HT-29 (cell line): ENCODE results near the gene ZFY. TPM values are rescaled to one million over a fixed set of nuclear protein-coding genes. Genes with fewer than 3 reads are reported as not detected.

Experiments used
- DNase-seq: peaks from one replicate; pipeline ENCODE4 v3.0.0-alpha.2; 2015; ENCODE audit warnings: low spot score
- total RNA-seq: library from RNA; depleted of rRNA; stranded (reverse); fragments of >200 nt; shearing (Covaris generic); gene quantifications from 2 replicates; pipeline ENCODE4 v1.2.3, GENCODE V29; 2014; rRNA removed

The ZFY gene
- not detected in 2 replicates for total RNA-seq

DNA sequence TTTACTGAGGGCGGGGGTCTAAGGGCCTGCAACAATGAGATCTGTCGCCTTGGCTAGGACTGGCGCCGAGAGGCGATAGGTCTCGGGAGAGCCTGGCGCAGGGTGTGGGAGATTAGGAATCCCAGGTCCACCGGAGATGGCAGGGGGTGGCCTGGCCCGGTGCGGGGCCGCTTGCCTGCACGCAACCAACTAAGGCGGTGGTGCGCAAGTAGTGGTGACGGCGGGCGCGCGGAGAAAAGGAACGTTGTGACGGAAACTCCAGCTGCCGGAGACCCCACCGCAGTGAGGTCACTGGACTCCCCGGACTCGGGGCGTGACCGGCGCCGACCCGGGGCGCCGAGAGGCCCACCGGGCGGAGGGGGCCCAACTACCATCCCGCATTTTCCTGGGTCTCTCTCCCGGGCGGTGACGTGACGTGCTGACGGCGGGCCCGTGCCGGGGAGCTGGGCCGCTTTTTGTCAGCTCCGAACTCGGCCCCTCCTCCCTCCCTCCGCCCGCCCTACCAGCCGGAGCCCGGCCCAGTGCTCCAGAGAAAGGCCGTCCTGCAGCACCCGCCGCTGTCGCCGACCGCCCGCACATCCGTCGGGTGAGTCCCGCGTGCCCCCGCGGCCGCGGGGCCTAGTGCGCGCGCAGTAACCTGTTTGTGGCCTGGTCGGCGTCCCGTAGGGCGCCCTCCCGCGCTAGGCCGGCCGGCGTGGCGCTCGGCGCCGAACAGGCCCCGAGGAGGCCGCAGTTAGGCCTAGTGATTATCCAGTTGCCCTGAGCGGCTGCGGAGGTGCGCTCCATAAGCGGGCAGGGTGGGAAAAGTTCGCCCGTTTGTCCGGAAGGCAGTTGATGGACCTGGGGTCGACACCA lies at the start of gene ZFY:
Gene ZFY (plus strand): TSS at position 521 of the 855 bp plus-strand sequence. CDS start 18,556 bp downstream, outside the sequence.
- DNase-seq = no peak

DNA sequence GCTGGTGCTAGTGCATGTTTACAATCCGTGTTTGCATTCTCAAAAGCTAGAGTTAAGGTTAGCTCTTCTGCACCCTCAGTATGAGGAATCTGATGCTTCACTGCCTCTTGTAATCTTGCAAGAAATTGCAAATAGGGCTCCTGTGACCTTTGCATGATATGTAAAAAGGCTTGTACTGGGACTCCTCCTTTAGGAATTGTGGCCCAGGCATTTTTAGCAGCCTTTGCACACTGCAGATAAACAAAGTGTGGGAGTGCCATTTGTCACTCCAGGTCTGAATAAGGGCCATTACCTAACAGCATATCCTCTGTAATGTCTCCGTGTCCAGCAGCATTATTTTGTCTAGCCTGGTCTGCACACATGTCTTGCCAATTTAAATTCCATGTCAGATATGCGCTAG lies 49.3 kb upstream of the ZFY start:
- no peak for DNase-seq

DNA sequence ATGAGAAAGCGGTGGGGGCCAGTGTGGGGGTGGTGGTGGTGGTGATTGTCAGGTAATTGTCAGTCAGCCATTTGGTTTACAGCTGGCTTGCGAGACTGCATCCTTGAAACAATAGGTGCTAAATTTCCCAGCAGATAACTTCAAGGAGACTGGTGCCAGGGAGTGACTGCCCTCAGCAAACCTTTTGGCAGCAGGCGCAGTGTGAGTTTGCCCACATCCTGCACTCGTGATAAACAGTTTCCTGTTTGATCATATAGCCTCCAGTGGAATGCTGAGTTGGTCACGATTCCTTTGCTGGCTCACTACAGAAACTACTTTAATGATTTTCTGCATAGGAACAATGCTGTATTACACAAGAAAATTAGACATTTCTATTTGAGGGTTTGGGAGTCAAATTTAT lies 47.8 kb upstream of the ZFY start:
- no peak for DNase-seq

DNA sequence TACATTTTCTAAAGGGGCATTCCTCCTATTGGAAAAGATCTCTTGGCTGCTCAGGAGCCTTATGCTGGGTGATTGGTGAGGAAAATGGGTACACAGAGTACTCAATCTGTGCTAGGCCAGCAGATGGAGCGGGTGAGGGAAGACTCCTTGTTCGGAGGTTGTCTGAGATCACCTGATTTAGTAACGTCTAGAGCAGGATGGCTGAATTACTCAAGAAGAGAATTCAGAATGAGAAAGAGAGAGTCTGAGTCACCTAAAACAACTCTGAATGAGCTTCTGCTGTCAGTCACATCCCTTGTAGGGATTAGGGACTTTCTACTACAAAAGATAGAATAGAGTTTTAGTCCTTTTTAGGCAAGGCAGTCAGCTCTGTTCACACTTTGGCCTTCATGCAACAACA lies 47.2 kb upstream of the ZFY start:
- DNase-seq = no peak

DNA sequence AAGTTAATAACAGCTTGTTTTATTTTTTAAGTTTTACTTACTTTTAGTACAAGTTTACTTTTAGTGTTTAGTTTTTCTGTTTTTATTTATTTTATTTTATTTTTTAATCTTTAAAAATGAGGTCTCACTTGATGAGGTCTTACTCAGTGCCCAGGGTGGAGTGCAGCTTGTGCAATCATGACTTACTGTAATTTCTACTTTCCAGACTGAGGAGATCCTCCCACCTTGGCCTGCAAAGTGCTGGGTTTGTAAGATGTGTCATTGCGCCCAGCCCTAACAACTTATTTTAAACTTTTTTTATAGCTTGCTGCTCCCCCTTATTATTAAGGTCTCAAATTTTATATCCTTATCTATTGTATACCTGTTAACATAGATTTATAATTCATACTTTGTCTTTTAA lies 41.7 kb upstream of the ZFY start:
- DNase-seq = no peak

DNA sequence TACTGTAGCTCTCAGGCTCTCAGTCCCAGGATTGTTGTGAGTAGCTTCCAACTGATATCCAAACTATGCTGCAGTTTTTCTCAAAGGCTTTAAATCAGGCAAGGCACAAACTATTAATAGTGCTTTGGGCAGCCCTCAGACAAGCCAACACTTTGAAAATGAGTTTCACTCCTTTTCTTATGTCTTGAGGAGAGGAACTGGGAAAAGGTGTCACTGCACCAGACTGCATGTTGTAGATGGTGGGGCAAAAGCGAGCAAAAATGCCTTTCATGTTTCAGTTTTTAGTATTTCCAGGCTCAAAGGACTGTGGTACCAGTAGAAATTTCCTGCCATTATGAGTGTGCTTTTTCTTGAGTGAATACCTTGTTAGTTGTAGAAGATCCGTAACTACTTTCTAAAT lies 39.1 kb upstream of the ZFY start:
- no peak for DNase-seq

DNA sequence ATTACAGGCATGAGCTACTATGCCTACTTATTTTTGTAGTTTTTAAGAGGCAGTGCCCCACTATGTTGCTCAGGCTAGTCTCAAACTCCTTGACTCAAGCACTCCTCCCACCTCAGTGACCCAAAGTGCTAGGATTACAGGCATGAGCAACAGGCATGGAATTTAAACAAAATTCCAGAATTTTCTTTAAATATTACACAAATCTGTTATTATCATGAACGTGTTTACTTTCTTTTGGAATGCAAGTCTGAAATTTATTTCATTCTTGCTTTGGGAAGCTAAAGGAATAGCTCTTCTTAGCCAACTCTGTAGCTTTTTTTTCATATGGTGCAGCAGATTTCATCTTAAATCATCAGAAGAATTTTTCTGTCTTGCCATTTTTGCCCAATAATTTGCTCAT lies 27.8 kb upstream of the ZFY start:
- no peak for DNase-seq

DNA sequence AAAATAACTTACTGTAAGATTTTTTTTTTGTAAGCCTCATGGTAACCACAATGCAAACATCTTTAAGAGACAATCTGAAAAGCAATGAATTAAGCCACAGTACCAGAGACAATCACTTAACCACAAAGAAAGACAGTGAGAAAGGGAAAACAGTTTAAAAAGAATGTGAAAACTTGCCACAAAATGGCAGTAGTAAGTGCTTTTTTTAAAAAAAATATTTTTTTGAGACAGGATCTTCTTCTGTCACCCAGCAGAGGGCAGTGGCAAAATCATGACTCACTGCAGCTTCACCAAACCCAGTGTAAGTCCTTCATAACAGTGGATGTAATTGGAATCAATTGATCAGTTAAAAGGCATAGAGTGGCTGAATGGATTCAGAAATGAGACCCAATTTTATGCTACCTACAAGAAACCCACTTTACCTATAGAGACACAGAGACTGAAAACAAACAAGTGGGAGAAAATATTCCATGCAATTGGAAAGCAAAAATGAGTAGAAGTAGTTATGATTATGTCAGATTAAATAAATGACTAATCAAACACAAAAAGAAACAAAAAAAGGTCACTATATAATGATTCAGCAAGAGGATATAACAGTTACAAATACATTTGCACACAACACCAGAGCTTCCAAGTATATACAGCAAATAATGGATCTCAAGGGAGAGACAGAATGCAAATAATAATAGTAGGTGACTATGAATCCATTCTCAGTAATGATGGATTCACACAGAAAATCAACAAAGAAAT lies 21.9 kb upstream of the ZFY start:
- no peak for DNase-seq

DNA sequence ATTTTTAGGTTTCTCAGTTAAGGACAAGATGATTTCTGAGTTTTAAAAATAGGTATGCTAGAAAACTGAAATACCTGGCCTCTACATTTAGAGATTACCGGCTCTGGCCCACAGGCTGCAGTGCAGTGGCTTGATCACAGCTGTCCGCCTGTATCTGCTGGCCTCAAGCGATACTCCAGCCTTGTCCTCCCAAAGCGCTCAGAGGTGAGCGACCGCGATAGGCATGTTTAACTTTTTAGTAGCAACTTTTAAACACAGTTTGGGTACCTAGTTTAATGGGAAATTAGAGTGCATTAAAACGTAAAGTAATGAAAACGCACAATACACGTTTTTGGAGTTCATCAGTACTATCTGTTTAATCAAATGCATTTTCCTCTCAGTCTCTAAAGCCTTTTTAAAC lies 1.1 kb upstream of the ZFY start:
- no peak for DNase-seq

DNA sequence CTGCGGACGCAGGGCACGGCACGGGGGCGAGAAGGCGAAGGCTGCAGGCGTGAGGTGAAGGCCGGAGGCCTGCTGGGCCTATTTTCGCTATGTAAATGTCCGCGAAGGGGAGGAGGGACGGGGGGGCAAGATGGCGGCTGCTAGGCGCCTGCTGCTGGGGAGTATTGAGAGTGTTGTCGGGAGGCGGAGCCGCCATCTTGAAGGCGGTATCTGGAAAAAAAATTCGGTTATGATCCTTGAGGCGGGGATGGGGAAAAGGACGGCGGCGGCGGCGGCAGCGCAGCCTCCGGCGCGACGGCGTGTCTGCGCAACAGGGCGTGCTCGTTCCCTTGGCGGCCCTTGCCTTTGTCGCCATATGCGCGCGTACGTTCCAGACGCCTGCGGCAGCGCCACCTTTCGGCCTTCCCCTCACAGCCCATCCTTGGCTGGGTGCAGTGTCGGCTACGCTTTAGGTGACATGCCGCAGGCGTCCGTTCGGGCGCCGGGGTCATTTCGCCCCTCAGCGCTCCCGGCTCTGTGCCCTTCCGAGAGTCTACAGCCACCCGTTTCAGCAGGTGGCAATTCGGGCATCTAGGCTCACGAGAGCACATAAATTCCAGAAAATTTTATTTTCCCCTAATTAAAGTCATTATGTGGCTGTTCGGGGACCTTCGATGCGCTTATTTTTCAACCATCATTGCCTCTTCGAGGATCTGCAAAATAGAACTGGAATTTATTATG lies 695 bp downstream of the ZFY start:
- DNase-seq = no peak

DNA sequence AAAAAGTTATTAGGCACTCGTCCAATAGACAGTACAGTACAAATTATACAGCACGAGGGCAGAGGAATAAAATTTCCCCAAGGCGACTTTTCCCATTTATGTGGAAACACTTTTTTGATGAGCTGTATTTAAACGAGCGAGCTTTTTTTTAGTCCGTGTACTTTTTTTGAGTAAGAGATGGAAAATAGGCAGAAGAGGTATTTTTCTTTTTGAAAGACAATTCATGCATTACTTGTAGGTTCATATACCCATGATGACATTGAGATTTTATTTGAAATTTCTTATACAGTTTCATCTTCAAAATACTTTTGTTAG lies 1.2 kb downstream of the ZFY start:
- no peak for DNase-seq

DNA sequence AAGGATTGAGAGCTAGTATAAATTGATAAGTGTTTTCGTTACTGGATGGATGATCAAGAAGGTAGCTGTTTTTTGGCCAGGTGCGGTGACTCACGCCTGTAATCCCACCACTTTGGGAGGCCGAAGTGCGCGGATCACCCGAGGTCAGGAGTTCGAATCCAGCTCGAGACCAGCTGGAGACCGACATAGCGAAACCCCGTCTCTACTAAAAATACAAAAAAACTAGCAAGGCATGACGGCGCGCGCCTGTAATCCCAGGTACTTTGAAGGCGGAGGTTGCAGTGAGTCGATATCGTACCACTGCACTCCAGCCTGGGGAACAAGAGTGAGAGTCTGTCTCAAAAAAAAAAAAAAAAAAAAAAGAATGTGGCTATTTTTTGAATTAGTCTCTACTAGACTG lies 2.0 kb downstream of the ZFY start:
- DNase-seq = no peak

DNA sequence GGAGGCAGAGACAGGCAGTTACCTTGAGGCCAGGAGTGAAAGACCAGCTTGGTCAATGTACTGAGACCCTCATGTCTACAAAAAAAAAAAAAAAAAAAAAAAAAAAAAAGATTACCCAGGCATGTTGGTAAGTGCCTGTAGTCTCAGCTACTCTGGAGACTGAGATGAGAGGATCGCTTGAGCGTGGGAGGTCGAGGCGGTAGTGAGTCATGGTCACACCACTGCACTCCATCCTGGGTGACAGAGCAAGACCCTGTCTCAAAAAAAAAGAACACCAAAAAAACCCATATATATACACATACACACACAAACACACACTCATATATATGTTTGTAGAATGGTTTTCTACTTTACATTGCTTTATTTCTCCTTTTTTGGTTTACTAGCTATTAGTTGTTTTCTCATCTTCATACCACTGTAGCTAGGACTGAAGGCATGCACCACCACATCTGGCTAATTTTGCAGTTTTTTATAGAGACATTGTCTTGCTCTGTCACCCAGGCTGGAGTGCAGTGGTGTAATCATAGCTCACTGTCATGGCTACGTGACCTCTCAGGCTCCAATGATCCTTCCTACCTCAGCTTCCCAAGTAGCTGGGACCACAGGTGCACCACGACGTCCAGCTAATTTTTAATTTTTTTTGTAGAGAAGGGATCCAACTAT lies 14.5 kb downstream of the ZFY start:
- no peak for DNase-seq

DNA sequence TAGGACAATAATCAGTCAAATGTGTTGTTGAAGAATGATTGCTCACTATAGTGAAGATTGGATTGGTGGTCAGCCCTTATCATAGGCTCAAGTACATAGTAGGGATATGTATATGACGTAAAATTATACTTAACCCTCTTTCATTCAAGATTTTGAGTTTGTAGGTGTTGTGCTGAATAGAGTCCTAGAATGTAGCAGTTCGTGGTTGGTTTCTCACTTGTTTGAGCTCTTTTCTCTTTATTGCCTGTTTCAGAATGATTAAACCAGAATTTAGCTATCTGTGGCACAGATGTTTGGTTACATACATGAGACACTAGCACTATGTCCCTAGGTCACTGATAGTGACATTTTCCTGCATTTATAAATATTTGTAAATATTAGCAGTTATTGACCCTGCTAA lies 15.5 kb downstream of the ZFY start:
- no peak for DNase-seq

DNA sequence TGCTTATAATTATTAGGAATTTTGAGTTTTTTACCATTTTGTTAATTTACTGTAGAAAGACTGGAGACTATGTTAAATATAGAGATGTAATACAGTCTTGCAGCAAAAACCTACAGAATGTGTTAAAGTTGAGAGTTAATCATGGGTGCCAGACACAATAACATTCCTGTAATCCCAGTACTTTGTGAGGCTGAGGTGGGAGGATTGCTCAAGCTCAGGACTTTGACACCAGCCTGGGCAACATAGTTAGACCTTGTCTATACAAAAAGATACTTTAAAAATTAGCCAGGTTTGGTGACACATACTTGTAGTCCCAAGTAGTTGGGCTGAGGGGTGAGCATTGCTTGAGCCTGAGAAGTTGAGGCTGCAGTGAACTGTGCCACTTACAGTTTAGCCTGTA lies 17.7 kb downstream of the ZFY start:
- DNase-seq = no peak

DNA sequence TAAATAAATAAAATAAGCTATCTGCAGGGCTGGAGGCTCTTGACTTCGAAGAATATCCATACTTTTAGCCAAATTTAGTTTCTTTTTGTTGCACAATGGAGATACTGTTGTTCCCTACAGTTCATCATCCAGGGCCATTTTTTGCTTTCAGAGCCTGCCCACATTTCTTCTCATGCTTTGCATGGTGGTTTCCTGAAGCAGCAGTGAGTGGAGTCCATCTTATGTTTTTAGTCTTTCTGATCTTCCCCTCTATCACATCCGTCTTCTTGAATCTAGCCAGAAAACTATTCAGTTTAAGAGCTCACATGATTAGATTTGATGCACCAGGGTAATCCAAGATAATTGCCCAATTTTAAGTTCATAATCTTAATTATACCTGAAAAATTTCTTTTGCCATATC lies 19.6 kb downstream of the ZFY start:
- DNase-seq = no peak

DNA sequence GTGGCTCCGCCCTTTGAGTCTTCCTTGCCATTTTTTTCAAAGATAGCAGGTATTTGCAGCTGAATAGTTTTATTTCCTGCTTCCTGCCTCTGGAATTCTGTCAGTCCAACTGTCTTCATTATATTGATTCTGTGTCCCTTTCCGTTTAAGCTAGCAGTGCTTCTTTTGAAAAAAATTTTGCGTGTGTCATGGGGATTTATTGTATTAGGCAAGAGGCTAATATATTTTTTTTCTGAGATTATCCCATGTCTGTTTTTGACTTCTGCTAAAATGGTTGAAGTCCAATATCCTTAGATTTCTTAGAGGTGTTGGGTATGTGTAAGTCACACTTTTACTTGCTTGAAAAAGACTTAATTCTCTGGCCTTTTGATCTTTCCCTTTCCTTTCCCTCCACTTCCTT lies 20.4 kb downstream of the ZFY start:
- DNase-seq = no peak

DNA sequence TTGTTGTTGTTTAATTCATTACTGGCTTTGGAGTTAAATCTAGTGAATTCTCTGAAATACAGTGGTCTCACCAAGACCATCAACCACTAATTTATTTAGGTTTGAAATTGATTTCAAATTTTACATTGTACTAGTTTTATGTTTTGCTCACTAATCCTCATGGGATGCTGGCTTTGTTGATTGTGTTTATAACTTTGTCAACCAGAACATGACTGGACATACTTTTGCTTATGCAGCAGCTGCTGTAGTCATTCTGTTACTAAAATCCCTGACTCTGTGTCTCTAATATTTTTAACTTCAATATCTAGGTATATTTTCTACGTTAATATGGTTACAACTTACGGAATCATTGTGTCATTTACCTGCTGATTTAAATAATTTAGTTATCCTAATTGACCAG lies 26.9 kb downstream of the ZFY start:
- DNase-seq = no peak

DNA sequence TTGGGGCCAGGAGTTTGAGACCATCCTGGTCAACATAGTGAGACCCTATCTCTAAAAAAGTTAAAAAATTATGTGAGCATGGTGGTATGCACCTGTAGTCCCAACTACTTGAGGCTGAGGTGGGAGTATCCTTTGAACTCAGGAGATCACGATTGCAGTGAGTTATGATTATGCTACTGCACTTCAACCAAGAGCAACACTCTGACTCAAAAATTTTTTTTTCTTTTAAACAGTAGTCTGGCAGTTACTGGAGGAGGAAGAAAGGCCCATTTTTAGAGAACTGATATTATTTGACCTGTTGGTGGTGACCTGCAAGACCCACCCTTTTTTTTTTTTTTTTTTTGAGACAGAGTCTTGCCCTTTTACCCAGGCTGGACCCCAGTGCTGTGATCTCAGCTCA lies 29.6 kb downstream of the ZFY start:
- DNase-seq = no peak

DNA sequence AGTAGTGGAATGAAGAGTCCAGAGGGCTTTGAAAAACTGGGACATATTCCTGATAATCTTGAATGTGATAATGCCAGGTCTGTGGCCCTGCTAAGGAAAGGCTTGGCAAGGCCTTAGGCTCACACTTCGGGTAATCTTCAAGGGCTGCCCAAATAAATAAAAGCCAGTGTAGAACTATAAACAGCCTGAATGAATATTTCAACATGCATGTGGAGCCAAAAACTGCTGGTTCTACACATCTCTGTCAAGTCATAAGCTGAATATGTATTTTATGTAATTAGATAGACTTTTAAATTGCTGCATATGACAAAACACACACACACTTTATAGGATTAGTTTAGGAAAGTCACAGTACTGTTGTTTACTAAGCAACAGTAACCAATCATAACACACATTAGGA lies 30.4 kb downstream of the ZFY start:
- DNase-seq = no peak

DNA sequence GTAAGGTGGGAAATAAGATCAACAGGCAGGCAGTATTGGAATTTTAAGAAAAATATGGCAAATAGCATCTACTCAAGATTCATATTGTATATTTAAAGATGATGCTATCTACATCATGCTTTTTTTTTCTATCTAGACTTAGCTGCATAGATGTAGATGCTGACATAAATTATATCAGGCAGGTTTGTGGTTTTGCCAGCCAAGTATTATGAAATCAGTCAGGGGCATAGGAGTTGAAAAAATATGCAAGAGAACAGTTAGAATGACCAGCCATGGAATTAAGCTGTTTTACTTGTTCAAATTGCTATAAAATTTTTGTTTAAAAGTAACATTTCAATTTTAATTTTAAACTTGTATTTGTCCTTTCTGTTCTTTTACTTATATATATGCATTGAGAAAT lies 34.4 kb downstream of the ZFY start:
- DNase-seq = no peak

DNA sequence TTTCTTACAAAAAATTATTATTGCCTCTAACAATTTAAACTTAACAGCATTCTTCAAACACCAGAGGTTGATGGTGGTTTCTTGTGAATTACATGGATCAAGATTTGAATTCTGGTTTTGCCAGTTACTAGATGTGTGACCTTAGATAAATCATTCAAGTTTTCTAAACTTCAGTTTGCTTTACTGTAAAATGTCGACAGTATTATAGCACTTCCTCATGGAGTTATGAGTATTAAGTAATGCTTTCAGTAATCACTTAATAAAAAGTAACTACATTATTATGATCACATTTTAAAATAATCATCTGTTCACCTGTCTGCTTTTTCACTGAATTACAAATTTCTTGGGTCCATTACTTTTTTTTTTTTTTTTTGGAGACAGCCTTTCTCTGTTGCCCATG lies 37.5 kb downstream of the ZFY start:
- DNase-seq = no peak
